Myometrial cell (primary cell): ENCODE measurements around the gene RNF11. TPM values are rescaled to one million over a fixed set of nuclear protein-coding genes. Genes with fewer than 3 reads are reported as not detected.

Experiments used
- total RNA-seq: library from RNA; depleted of rRNA; stranded (reverse); fragments of >200 nt; gene quantifications from 2 replicates; pipeline ENCODE4 v1.2.3, GENCODE V29; 2015

RNF11 gene, protein sequence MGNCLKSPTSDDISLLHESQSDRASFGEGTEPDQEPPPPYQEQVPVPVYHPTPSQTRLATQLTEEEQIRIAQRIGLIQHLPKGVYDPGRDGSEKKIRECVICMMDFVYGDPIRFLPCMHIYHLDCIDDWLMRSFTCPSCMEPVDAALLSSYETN
- 70.0 and 70.3 TPM in 2 replicates for total RNA-seq

DNA sequence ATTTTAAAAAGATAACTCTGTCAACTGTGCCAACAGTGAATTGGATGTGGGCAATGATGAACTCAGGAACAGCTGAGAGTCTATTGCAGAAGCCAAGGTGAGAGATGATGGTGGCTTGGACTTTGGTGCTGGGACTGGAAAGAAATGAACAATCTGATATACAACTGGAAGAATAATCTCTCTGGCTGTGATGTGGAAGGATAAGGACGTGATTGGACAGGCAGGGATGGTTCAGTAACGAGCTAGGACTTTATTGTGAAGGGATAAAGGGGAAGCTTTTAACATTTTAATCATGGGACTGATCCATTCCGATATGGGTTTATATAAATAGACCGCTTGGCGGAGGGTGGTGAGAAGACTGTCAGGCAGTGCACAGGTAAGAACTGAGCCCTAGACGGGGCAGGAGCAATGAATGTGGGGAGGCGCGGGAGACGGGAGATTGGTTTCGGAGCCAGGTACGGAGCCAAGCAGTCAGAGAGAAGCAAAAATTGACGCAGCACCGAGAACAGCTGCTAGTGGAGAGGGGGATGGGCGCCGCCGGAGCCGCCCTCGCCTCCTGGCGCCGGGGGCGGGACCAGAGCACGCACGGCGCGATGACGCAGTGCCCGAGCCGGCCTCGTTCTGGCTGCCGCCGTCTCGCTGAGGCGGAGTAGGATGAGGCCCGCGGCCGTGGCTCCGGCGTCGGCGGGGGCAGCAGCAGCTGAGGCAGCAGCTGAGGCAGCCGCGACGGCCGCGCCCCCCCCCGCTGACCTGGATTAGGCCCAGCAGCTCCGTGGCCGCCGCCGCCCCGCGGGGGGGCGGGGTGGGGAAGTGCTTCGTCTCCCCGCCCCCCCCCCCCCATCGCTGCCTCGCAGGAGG lies at the start of gene RNF11:
Gene RNF11, plus strand, starts transcription at position 601 of the 858 bp plus-strand sequence. CDS start 484 bp downstream, outside the sequence.

Other genes with a start within 250 kb of the RNF11 start
- not detected in 2 replicates for gene C1orf185, start 134.0 kb upstream of the RNF11 start, total RNA-seq
- under 0.01 TPM in 1 of 2 replicates, not detected in the other for gene TTC39A, start 94.3 kb downstream of the RNF11 start, total RNA-seq